T follicular helper cell (primary cell): ENCODE measurements around the gene RSPH1.

Source experiments
- DNase-seq: peaks from one replicate; pipeline ENCODE4 v3.0.0-alpha.2; 2020; ENCODE audit warnings: low read depth

The RSPH1 gene

DNA sequence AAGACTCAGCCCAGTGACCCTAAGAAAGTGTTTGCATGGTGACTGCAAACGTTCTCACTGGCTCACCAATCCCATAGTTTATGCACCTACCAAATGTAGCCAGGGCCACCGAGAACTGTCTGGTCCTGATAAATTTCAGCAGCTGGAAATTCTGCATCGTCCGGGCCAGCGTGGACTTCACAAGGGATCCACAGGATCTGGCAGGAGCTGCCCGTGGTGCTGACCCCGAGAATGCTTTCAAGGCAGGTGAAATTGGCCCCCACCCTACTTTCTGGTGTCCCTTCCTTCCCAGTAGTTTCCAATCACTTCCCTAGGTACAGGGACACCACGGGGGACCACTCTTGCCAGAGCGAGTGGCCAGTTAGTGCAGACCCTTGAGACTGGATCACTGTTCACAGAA lies 66.2 kb downstream of the RSPH1 start:
- no peak for DNase-seq

GRCh38 chr21:42429021-42429420 lies 67.0 kb downstream of the RSPH1 start:
- DNase-seq = no peak

DNA sequence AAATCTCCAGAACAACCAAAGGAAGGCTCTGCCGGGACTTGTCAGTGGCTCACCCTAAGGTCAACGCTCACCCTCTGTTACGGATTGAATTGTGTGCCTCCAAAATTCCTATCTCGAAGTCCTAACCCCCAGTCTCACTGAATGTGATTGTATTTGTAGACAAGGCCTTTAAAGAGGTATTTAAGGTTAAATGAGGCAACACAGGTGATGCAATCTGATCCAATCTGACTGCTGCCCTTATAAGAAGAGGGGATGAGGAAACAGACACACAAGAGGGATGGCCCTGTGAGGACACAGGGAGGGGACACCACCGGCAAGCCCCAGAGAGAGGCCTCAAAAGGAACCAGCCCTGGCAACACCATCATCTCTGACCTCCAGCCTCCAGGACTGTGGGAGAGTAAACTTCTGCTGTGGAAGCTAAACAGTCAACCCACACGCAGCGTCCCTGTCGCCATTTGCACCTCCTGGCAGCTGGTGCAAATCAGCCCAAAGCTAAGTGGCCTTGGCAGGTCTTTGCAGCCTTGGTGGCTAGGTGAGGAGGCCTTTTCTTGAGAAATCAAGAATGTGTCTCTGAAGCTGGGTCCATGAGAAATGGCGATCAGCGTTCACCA lies 68.1 kb downstream of the RSPH1 start:
- no peak for DNase-seq

DNA sequence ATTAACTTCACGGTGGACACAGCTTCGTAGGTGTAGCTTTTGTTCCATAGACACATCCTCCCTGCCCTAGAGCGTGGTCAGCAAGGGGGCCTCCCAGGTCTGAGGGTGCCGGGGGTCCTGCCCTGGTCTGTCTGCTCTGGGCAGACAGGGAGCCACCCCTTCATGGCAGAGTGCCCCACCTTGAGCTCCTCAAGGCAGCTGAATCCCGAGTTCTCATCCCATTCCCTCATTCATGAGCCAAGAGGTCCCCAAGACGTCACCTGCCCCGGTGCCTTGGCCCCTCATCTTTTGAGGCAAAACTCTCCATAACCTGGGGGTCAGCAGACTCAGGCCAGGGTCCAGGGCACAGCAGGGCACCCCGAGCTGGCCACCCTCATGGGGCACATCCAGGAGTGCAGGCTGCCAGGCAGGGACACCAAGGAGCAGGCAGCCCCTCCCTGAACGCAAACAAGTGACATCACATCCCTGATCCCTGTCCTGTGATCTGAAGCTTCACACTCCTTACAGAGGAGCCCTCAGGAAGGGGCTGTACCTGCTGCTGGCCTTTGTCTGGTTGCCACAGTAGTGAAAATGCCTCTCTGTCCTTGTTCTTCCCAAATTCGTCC lies 69.0 kb downstream of the RSPH1 start:
- DNase-seq = no peak

DNA sequence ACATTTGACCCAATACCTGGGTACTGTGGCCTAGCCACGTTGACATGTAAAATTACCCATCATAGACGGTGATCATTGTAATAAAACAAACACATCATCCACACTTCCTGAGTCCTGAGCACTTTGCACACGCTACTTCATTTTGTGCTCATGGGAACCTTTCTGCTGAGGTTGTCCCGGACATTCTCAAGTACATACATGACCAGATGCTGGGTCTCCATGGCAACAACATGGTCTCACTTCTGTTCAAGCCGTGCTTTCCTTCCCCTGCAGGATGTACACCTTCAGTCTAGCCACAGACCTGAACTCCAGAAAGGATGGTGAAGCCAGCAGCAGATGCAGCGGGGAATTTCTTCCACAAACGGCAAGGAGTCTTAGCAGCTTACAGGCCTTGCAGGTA lies 69.6 kb downstream of the RSPH1 start:
- no peak for DNase-seq

DNA sequence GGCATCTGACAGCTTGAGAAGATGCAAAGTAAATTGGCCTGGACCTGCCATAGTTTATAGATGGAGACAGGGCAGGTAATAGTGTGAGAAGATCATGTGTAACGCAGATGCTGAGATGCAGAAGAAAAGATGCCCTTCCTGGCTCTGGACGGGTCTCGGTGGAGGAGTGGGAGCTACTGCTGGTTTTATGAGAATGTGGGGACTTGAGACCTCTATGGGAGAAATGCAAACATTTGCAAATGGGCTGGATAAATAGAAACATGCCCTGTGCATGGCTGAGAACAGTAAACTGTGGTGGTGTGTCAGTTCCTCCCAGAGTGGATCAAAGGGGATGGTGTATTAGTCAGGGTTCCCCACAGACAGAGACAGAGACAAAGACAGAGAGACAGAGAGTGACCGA lies 70.4 kb downstream of the RSPH1 start:
- DNase-seq = no peak

DNA sequence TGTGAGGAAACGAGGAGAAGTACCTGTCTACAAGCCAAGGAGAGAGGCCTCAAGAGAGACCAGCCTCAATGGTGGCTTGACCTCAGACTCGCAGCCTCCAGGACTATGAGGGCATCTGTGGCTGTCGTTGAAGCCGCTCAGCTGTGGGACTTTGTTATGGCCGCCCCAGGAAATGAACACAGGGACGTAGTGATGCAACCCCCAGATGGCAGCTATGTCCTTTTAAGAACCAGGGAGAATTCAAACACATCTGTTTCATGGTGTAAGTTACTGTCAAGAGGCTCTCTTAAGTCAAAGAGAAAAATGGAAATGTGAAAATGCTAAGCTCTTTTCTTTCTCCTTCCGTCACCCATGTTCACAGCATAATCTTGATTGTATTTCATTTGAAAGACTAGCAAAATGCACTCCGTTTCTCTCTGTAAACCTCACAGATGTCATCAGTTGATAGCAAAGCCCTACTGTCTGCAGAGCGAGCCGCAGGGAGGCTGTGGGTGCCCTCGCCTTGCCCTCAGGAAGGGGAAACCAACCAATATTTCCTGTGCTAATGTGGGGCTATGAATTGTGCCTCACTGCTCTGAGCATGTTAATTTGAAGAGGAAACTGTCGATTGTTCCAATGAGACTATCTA lies 71.0 kb downstream of the RSPH1 start:
- peak; percentile 71 for DNase-seq

GRCh38 chr21:42423685-42424084 lies 72.3 kb downstream of the RSPH1 start:
- DNase-seq = no peak

DNA sequence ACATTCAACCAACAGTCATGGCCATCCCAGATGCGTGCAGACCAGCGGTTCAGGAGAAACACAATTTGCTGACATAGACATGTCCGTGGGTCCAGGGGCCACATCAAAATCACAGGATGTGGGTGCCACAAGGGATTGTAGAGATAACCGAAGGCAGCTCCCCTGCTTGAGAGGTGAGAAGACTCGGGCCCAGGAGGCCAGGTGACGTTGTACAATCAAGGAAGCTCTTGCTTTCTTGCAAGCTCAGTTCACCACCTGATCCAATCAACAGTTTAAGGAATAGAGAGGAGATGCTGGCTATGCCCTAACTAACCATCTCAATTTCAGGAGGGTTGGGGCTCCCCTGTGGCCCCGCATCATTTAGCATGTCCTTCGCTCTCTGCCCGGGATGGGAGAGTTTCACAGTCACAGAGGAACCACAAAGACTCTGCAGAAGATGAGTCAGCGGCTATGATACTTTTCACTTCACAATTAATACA lies 72.8 kb downstream of the RSPH1 start:
- no peak for DNase-seq
